Thyroid gland (tissue), 4 donors: ENCODE measurements around the gene ATAT1.

Experiments used
- POLR2A ChIP-seq, 2 donors: fragments of 450-650 bp; IDR thresholded peaks; one replicate each; pipeline ENCODE4 v1.6.1; 2017; ENCODE audit warnings: antibody characterized with exemption in 2 of 2, mild to moderate bottlenecking in 2 of 2, moderate library complexity in 1 of 2
- TF ChIP-seq, protein P1 (sequence below), 6 experiments: fragments of 200-600 bp in 3 of 6; fragments of 450-650 bp in 3 of 6; sonication (generic) in 3 of 6; IDR thresholded peaks; one replicate each; pipeline ENCODE4 v1.5.1; 2016 to 2019; ENCODE audit warnings: antibody characterized with exemption in 6 of 6, mild to moderate bottlenecking in 2 of 6, inconsistent platforms in 1 of 6, moderate library complexity in 1 of 6

DNA sequence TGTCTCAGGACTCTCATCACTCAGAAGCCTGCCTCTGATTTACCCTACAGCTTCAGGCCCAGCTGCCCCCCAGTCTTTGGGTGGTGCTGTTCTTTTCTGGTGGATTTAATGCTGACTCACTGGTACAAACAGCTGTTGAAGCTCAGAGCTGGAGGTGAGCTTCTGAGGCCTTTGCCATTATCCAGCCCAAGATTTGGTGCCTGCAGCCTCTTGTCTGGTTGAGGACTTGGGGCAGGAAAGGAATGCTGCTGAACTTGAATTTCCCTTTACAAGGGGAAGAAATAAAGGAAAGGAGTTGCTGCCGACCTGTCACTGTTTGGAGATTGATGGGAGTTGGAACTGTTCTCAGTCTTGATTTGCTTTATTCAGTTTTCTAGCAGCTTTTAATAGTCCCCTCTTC is 35.7 kb upstream of the ATAT1 start:
- TF ChIP-seq, protein P1, sequence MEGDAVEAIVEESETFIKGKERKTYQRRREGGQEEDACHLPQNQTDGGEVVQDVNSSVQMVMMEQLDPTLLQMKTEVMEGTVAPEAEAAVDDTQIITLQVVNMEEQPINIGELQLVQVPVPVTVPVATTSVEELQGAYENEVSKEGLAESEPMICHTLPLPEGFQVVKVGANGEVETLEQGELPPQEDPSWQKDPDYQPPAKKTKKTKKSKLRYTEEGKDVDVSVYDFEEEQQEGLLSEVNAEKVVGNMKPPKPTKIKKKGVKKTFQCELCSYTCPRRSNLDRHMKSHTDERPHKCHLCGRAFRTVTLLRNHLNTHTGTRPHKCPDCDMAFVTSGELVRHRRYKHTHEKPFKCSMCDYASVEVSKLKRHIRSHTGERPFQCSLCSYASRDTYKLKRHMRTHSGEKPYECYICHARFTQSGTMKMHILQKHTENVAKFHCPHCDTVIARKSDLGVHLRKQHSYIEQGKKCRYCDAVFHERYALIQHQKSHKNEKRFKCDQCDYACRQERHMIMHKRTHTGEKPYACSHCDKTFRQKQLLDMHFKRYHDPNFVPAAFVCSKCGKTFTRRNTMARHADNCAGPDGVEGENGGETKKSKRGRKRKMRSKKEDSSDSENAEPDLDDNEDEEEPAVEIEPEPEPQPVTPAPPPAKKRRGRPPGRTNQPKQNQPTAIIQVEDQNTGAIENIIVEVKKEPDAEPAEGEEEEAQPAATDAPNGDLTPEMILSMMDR (IDR thresholded peaks at IDR 0.05) = no peak
- TF ChIP-seq POLR2A (IDR thresholded peaks at IDR 0.05) = no peak
